Measurements from ENCODE around the gene NAV1.

The NAV1 gene

GRCh38 chr1:201502511-201502857 is 36.4 kb upstream of the NAV1 start:
- Histone ChIP-seq H3K9me3 (no peaks in the 10 kb centered on the region), H3K4me1 (ENCODE audit: control insufficient read depth in 1 of 2, insufficient read depth in 1 of 2, low read depth in 1 of 2, low read length in 1 of 2) (peaks cover 27 to 33% of the 10 kb centered on the region in 2 experiments), H3K4me3 (ENCODE audit: low read depth in 1 of 2, low read length in 1 of 2) (no peak overlapping the region), H3K27me3 (no peaks in the 10 kb centered on the region), H3K36me3 (no peaks in the 10 kb centered on the region), H3K27ac (no peak overlapping the region)
- no peak for TF ChIP-seq CTCF (IDR thresholded peaks at IDR 0.05)

- Histone ChIP-seq H3K4me3 (ENCODE audit: low read depth in 1 of 2, low read length in 1 of 2) (no peak overlapping the region), H3K9me3 (no peaks in the 10 kb centered on the region), H3K27ac (no peak overlapping the region), H3K27me3 (no peaks in the 10 kb centered on the region), H3K36me3 (no peaks in the 10 kb centered on the region), H3K4me1 (ENCODE audit: control insufficient read depth in 1 of 2, insufficient read depth in 1 of 2, low read depth in 1 of 2, low read length in 1 of 2) (peaks cover 29 to 38% of the 10 kb centered on the region in 2 experiments)
- no peak for TF ChIP-seq CTCF (IDR thresholded peaks at IDR 0.05)
Observed at GRCh38 chr1:201503397-201504176, 35.3 kb upstream of the NAV1 start.

GRCh38 chr1:201504179-201504631 is 34.7 kb upstream of the NAV1 start:
- H3K4me1 ChIP-seq (ENCODE audit: control insufficient read depth in 1 of 2, insufficient read depth in 1 of 2, low read depth in 1 of 2, low read length in 1 of 2): peaks cover 31 to 41% of the 10 kb centered on the region in 2 experiments
- H3K4me3 ChIP-seq (ENCODE audit: low read depth in 1 of 2, low read length in 1 of 2): no peak overlapping the region
- H3K36me3 ChIP-seq: no peaks in the 10 kb centered on the region
- H3K27ac ChIP-seq: no peak overlapping the region
- TF ChIP-seq CTCF (IDR thresholded peaks at IDR 0.05): no peak
- no peaks in the 10 kb centered on the region for H3K27me3 ChIP-seq
- no peaks in the 10 kb centered on the region for H3K9me3 ChIP-seq

- peak overlapping the region; percentile 3 to 63 for H3K4me3 ChIP-seq (ENCODE audit: low read depth in 1 of 2, low read length in 1 of 2)
- H3K27ac ChIP-seq: peak overlapping the region; percentile 82
- no peaks in the 10 kb centered on the region for H3K9me3 ChIP-seq
- H3K27me3 ChIP-seq: no peaks in the 10 kb centered on the region
- no peaks in the 10 kb centered on the region for H3K36me3 ChIP-seq
- no peak for TF ChIP-seq CTCF (IDR thresholded peaks at IDR 0.05)
- peaks cover 38 to 48% of the 10 kb centered on the region in 2 experiments for H3K4me1 ChIP-seq (ENCODE audit: control insufficient read depth in 1 of 2, insufficient read depth in 1 of 2, low read depth in 1 of 2, low read length in 1 of 2)
Observed at GRCh38 chr1:201504799-201505502, 34.0 kb upstream of the NAV1 start.

- peak overlapping the region; percentile 3 to 63 for H3K4me3 ChIP-seq (ENCODE audit: low read depth in 1 of 2, low read length in 1 of 2)
- H3K36me3 ChIP-seq: no peaks in the 10 kb centered on the region
- peaks cover 38 to 48% of the 10 kb centered on the region in 2 experiments for H3K4me1 ChIP-seq (ENCODE audit: control insufficient read depth in 1 of 2, insufficient read depth in 1 of 2, low read depth in 1 of 2, low read length in 1 of 2)
- peak overlapping the region; percentile 82 for H3K27ac ChIP-seq
- no peak for TF ChIP-seq CTCF (IDR thresholded peaks at IDR 0.05)
- no peaks in the 10 kb centered on the region for H3K9me3 ChIP-seq
- H3K27me3 ChIP-seq: no peaks in the 10 kb centered on the region
Observed at GRCh38 chr1:201505503-201505890, 33.4 kb upstream of the NAV1 start.
